A549 treated with Hydrocortisone at 1 μM for 4 hours (cell line): Measurements from ENCODE around the gene PGGT1B. TPM values are rescaled to one million over a fixed set of nuclear protein-coding genes. Genes with fewer than 3 reads are reported as not detected.

ENCODE experiments used
- total RNA-seq: library from RNA; stranded (reverse); fragments of 200-300 nt; extraction: Qiagen RNA extraction; gene quantifications from 5 replicates; pipeline ENCODE4 v1.2.3, GENCODE V29; 2022

Gene PGGT1B
- 19.5 to 23.9 TPM (median 21.2 TPM) in 5 replicates for total RNA-seq

DNA sequence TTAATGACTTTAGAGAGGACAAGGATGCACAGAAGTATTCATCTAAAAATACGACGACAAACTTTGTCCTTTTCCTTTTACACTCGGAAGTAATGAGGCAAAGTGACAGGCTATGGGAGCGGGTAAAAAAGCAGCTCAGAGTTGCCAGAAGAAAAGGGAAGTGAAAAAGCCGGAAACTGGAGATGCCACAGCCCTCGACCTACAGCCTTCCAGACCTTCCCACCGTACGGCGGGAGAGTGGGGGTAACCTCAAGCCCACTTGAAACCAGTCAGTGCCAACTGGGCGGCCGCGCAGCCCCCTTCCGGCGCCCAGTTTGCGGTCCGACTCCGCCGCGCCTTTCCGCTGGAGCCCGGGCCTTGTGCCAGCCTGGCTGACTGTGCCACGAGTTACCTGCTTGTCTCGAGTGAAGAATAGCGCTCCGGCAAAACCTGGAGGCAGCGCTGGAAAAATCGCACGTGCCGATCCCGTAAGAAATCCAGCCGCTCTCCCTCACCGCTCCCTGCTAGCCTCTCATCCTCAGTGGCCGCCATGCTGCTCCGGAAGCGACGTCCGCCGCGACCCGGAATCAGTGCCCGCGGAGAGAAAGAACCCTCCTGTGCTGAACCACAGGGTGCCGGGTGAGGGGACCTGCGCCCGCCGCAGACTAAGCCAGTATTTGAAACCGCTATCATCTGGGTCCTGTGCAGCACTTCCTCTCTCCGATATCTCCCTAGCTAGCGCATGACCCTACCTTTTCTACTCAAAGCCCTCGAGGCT, at the start of gene PGGT1B:
PGGT1B (minus strand) TSS at position 557 of the 757 bp plus-strand sequence; CDS start at position 531, 26 bp downstream.

DNA sequence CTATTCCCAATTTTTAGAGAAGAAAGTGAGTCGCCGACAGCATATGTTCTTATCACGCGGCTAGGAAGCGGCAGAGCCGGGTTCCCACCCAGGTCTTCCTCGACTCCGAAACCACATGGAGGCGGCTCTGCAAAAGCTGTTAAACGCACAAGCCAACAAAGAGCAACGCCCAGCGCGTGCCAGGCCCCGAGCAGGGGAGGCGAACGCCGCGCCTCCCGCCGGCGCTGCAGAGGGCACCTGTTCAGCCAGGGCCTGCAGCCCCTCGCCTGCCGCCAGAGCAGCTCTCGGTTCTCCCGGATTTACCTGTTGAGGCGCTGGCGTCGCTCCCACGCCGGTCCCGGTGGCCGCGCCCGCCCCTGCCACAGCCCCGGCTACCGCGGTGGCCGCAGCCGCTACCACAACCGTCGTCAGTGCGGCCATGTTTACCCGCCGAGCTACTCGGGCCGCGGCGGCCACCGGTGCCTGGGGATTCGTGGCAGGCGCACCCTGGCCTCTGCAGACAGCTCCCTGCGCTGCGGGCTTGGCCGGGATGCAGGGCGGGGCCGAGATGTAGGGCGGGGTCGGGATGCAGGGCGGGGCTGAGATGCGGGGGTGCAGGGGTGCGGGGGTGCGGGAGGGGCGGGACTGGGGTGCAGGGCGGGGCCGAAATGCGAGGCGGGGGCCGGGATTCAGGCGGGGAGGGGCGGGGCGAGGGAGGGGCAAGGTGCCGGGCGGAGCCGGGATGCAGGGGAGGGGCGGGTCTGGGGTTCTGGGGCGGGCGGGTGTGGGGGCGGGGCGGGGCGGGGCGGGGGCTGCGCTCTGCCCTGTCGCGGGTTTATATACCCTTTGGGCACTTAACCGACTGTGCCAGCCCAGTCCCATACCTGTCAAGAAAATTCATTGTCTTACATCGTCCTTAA, 33.7 kb upstream of the PGGT1B start, which contains the start of gene CCDC112:
CCDC112 (minus strand) TSS at position 531 of the 899 bp plus-strand sequence; CDS start at position 420, 111 bp downstream.

DNA sequence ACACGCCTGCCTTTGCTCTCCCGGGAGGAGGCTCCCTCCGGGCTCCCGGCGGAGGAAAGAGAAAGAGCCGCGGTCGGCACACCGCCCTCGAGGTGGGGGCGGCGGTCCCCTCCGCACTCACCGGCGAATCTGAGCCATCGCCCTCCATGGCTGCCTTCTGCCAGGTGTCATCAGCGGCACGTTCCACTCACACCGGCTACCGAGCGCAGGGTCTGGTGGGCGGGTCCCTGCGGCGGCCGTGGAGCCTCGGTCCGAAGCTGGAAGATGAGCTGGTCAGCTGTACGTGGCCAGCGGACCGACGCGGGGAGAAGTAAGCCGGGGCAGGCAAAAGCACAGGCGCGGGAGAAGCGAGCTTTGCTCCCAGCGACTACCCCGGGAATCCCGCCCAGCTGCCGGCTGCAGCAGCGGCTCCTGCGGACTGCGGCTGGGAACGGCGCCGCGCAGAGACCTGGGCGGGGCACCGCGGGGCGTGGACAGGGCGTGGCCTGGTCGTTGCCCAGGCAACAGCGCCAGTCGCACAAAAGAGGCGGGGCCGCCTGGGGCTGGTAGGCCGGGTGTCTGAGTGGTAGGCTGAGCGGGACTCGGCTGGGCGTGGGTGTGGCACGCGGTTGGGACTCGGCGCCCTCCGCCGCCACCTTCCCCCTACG, 93.1 kb downstream of the PGGT1B start, which contains the start of gene TRIM36:
TRIM36 (minus strand) TSS at position 422 of the 647 bp plus-strand sequence; CDS start at position 148, 274 bp downstream.

Other genes with a start within 250 kb of the PGGT1B start
- gene TRIM36, start 93.0 kb downstream of the PGGT1B start, total RNA-seq, result 1.8 to 2.2 TPM (median 2.2 TPM) in 5 replicates
- 6.5 to 9.2 TPM (median 7.6 TPM) in 5 replicates for gene CCDC112, start 33.8 kb upstream of the PGGT1B start, total RNA-seq